CD14-positive monocyte (primary cell): Measurements from ENCODE around the gene FLYWCH2. TPM values are rescaled to one million over a fixed set of nuclear protein-coding genes. Genes with fewer than 3 reads are reported as not detected.

ENCODE experiments used
- DNase-seq, 3 donors: peaks; one replicate each; pipeline ENCODE4 v3.0.0-alpha.2; 2011 to 2022
- H2AFZ ChIP-seq: 2 replicates; pipeline ENCODE4 v1.6.0; 2012; ENCODE audit warnings: mild to moderate bottlenecking, low read depth, low read length, inconsistent platforms; ENCODE audit not compliant: insufficient read depth, poor library complexity, severe bottlenecking
- H3K27ac ChIP-seq, 2 donors: 1 replicate in 1 of 2; 2 replicates in 1 of 2; pipeline ENCODE4 v1.5.1; 2012 to 2013; ENCODE audit warnings: low read length in 2 of 2, control low read depth in 1 of 2, inconsistent platforms in 1 of 2, low read depth in 1 of 2, mild to moderate bottlenecking in 1 of 2
- H3K27me3 ChIP-seq, 2 donors: one replicate each; pipeline versions ENCODE4 v1.6.0 to v1.6.1; 2011 to 2013; ENCODE audit warnings: low read length in 2 of 2; ENCODE audit not compliant: control insufficient read depth in 2 of 2, insufficient read depth in 2 of 2
- H3K36me3 ChIP-seq, 2 donors: replicated peaks in 1 of 2; 1 replicate in 1 of 2; 2 replicates in 1 of 2; pipeline versions ENCODE4 v1.5.1 to v1.6.1; 2012 to 2013; ENCODE audit warnings: low read length in 2 of 2, control low read depth in 1 of 2, inconsistent platforms in 1 of 2, mild to moderate bottlenecking in 1 of 2; ENCODE audit not compliant: insufficient read depth in 2 of 2, control insufficient read depth in 1 of 2
- H3K4me1 ChIP-seq, 2 donors: 1 replicate in 1 of 2; 2 replicates in 1 of 2; pipeline versions ENCODE4 v1.5.1 to v1.6.1; 2012 to 2013; ENCODE audit warnings: low read length in 2 of 2, control low read depth in 1 of 2, inconsistent platforms in 1 of 2, mild to moderate bottlenecking in 1 of 2, moderate library complexity in 1 of 2; ENCODE audit not compliant: insufficient read depth in 2 of 2, control insufficient read depth in 1 of 2
- H3K4me2 ChIP-seq: replicated peaks from 2 replicates; pipeline ENCODE3; 2012; ENCODE audit warnings: low read length, moderate library complexity, mild to moderate bottlenecking; ENCODE audit not compliant: poor library complexity, severe bottlenecking; ENCODE audit errors: extremely low read depth
- H3K4me3 ChIP-seq, 3 experiments: fragments of 200-600 bp in 1 of 3; sonication (generic) in 1 of 3; replicated peaks in 1 of 3; 1 replicate in 2 of 3; 2 replicates in 1 of 3; pipeline ENCODE4 v1.5.1; 2011 to 2013; ENCODE audit warnings: low read length in 3 of 3, mild to moderate bottlenecking in 3 of 3, control low read depth in 2 of 3, low read depth in 2 of 3, inconsistent platforms in 1 of 3, moderate library complexity in 1 of 3
- H3K79me2 ChIP-seq: 2 replicates; pipeline ENCODE4 v1.6.0; 2012; ENCODE audit warnings: mild to moderate bottlenecking, control low read depth, inconsistent platforms, low read length, moderate library complexity; ENCODE audit not compliant: insufficient read depth
- H3K9ac ChIP-seq: 2 replicates; pipeline ENCODE4 v1.6.0; 2017; ENCODE audit warnings: low read length, mild to moderate bottlenecking; ENCODE audit not compliant: insufficient read depth, poor library complexity, severe bottlenecking
- H3K9me3 ChIP-seq, 2 donors: replicated peaks in 1 of 2; 1 replicate in 1 of 2; 2 replicates in 1 of 2; pipeline versions ENCODE4 v1.5.1 to v1.6.1; 2012 to 2013; ENCODE audit warnings: low read length in 2 of 2, control low read depth in 1 of 2; ENCODE audit not compliant: control insufficient read depth in 1 of 2, insufficient read depth in 1 of 2
- H4K20me1 ChIP-seq: 2 replicates; pipeline ENCODE4 v1.6.0; 2012; ENCODE audit warnings: mild to moderate bottlenecking, low read length, control low read depth, moderate library complexity; ENCODE audit not compliant: insufficient read depth
- H3K27ac Mint-ChIP-seq, 7 donors: one replicate each; pipeline ENCODE4 v1.8.0; 2020; ENCODE audit warnings: mild to moderate bottlenecking in 7 of 7, mixed read lengths in 7 of 7, moderate library complexity in 6 of 7, inconsistent platforms in 2 of 7
- H3K27me3 Mint-ChIP-seq, 3 donors: one replicate each; pipeline ENCODE4 v1.8.0; 2021 to 2022; ENCODE audit warnings: low read depth in 3 of 3, mild to moderate bottlenecking in 3 of 3, mixed read lengths in 3 of 3, moderate library complexity in 3 of 3, inconsistent platforms in 1 of 3
- H3K36me3 Mint-ChIP-seq, 2 donors: one replicate each; pipeline ENCODE4 v1.8.0; 2020; ENCODE audit warnings: mixed read lengths in 2 of 2, inconsistent platforms in 1 of 2, mild to moderate bottlenecking in 1 of 2
- H3K4me1 Mint-ChIP-seq: one replicate; pipeline ENCODE4 v1.8.0; 2020; ENCODE audit warnings: mild to moderate bottlenecking, mixed read lengths
- H3K4me3 Mint-ChIP-seq, 2 donors: one replicate each; pipeline ENCODE4 v1.8.0; 2020; ENCODE audit warnings: mild to moderate bottlenecking in 2 of 2, mixed read lengths in 2 of 2, moderate library complexity in 1 of 2
- H3K9me3 Mint-ChIP-seq, 7 donors: one replicate each; pipeline ENCODE4 v1.8.0; 2020 to 2022; ENCODE audit warnings: mixed read lengths in 7 of 7, mild to moderate bottlenecking in 6 of 7, moderate library complexity in 6 of 7, inconsistent platforms in 2 of 7
- CTCF ChIP-seq: fragments of 200-600 bp; IDR thresholded peaks from one replicate; pipeline ENCODE4 v1.8.0; 2022; ENCODE audit warnings: antibody characterized with exemption, mild to moderate bottlenecking
- WGBS: methylation state at CpG from one replicate; pipeline ENCODE4 v1.1.5; 2013; ENCODE audit warnings: missing lambda C conversion rate; ENCODE audit not compliant: insufficient coverage; 5-methylcytosine and 5-hydroxymethylcytosine counted together
- intact Hi-C, 2 donors: fragments of 100-400 bp; cut with micrococcal nuclease; formaldehyde crosslinking; loops; one replicate each; pipeline versions ENCODE4 v1.15.0 to v1.15.1; 2023
- polyA plus RNA-seq, 3 donors: library from polyadenylated mRNA; depleted of rRNA in 1 of 3; unstranded in 2 of 3; stranded (reverse) in 1 of 3; fragments of 300-500 nt in 2 of 3; fragments of >200 nt in 1 of 3; fragmentation: Illumina TruSeq in 2 of 3; gene quantifications; 1 replicate in 2 of 3; 2 replicates in 1 of 3; pipeline ENCODE4 v1.2.3, GENCODE V29; 2012 to 2021

FLYWCH2 gene
- polyA plus RNA-seq, 3 donors, result 10.9 to 14.8 (median 12.7) TPM

GRCh38 chr16:2912330-2913199, 29.6 kb downstream of the FLYWCH2 start:
- peaks cover 1 to 4% (median 4%) of the 10 kb centered on the region in 3 donors for H3K27me3 Mint-ChIP-seq
- H3K27me3 ChIP-seq, result no peaks in the 10 kb centered on the region
- H3K36me3 ChIP-seq, result peaks cover 2 to 7% of the 10 kb centered on the region in 2 donors
- H3K27ac Mint-ChIP-seq, result peak overlapping the region; percentile 4 to 88 (median 78)
- H3K79me2 ChIP-seq, result peaks cover 10% of the 10 kb centered on the region
- peak overlapping the region; percentile 91 for H3K4me2 ChIP-seq
- H3K27ac ChIP-seq, result peak overlapping the region in 1 of 2 donors; percentile 61
- DNase-seq, result peak in 2 of 3 donors; percentile 15 to 18
- peak overlapping the region; percentile 68 to 84 (median 77) for H3K4me3 ChIP-seq
- intact Hi-C loops, result loop anchor here in 1 of 2 donors (5.0 to 10.0 kb wide), 2 partner anchors 35 to 212 kb away; no protein-coding TSS in a partner anchor
- H3K9me3 ChIP-seq, result no peaks in the 10 kb centered on the region
- peaks cover 24 to 38% of the 10 kb centered on the region in 2 donors for H3K4me1 ChIP-seq
- H3K4me1 Mint-ChIP-seq, result peaks cover 37% of the 10 kb centered on the region
- H3K36me3 Mint-ChIP-seq, result peaks cover 12 to 26% of the 10 kb centered on the region in 2 donors
- peak overlapping the region; percentile 89 for H2AFZ ChIP-seq
- 5% methylated on average over 37 of the region's 39 CpGs for WGBS
- peaks cover 3% of the 10 kb centered on the region for H4K20me1 ChIP-seq
- H3K9ac ChIP-seq, result peak overlapping the region; percentile 78
- H3K4me3 Mint-ChIP-seq, result peak overlapping the region; percentile 92 to 93
- no peak for TF ChIP-seq CTCF
- peaks cover 0 to 3% (median 0%) of the 10 kb centered on the region in 7 donors for H3K9me3 Mint-ChIP-seq

GRCh38 chr16:2913603-2914002, 30.6 kb downstream of the FLYWCH2 start:
- peaks cover 14 to 35% of the 10 kb centered on the region in 2 donors for H3K36me3 Mint-ChIP-seq
- no peak overlapping the region for H3K4me3 Mint-ChIP-seq
- TF ChIP-seq CTCF, result no peak
- peaks cover 1 to 4% (median 4%) of the 10 kb centered on the region in 3 donors for H3K27me3 Mint-ChIP-seq
- Histone ChIP-seq H4K20me1 (peaks cover 3% of the 10 kb centered on the region), H3K4me3 (no peak overlapping the region), H3K4me2 (peak overlapping the region; percentile 91), H3K4me1 (peaks cover 24 to 38% of the 10 kb centered on the region in 2 donors), H3K9me3 (no peaks in the 10 kb centered on the region), H3K9ac (no peak overlapping the region), H2AFZ (no peak overlapping the region), H3K27me3 (no peaks in the 10 kb centered on the region), H3K36me3 (peaks cover 2 to 7% of the 10 kb centered on the region in 2 donors), H3K79me2 (peaks cover 10% of the 10 kb centered on the region), H3K27ac (no peak overlapping the region)
- peaks cover 37% of the 10 kb centered on the region for H3K4me1 Mint-ChIP-seq
- H3K9me3 Mint-ChIP-seq, result peaks cover 0 to 3% (median 0%) of the 10 kb centered on the region in 7 donors
- intact Hi-C loops, result loop anchor here in 1 of 2 donors (5.0 to 10.0 kb wide), 2 partner anchors 36 to 211 kb away; no protein-coding TSS in a partner anchor
- H3K27ac Mint-ChIP-seq, result peak overlapping the region in 1 of 7 donors; percentile 64
- 100% methylated on average over 3 of the region's 7 CpGs for WGBS
- no peak for DNase-seq
